ENCODE measurements around the gene SYT14.

SYT14 gene

DNA sequence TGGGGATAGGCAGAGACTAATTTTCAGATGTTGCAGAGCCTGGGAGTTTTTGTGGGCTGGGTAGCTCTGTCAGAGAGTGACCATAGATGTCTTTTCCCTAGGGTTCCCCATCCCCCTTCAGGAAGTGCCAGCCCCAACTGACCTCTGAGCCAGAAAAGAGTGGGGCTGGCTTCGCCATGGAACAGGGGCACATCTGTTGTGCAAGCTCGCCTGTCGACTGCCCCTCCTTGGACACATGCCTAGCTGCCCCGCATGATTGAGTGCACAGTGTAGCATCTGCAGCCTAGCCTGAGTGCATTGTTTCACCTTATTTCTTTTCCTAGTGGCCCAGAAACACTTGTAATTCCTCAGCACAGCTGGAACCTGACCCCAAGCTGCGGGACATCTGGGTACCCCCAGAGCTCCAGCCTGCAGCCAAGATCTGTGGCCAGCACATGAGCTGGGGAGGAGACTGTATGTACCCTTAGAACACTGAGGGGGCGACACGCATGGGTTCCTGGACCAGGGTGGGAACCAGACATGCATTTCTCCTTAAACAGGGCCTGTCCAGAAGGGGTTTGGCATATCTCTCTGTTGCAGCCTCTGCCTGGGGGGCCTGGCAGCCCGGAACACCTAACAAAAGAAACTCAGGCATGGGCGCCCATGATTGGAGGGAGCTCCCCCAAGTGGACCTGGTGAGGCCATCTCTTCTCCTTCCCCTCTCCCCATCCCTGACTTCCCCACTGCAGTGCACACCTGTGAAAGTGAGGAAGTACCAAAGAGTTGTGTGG, 55.2 kb downstream of the SYT14 start:
- Histone ChIP-seq H3K27me3 (ENCODE audit: insufficient read depth, poor library complexity, severe bottlenecking) (peaks cover 2% of the 10 kb centered on the region), H3K27ac (replicated peaks) (no peak overlapping the region), H3K4me3 (replicated peaks; ENCODE audit: insufficient read depth, low read length) (no peak overlapping the region)
- TF ChIP-seq SPI1 (IDR thresholded peaks at IDR 0.05; ENCODE audit: borderline replicate concordance, low read depth) (no peak), REST (IDR thresholded peaks at IDR 0.05; ENCODE audit: insufficient replicate concordance, low read depth) (no peak), GABPA (IDR thresholded peaks at IDR 0.05; ENCODE audit: low read depth) (no peak), POLR2AphosphoS5 (IDR thresholded peaks at IDR 0.05; ENCODE audit: low read depth) (no peak)
- TF ChIP-seq, protein P1, sequence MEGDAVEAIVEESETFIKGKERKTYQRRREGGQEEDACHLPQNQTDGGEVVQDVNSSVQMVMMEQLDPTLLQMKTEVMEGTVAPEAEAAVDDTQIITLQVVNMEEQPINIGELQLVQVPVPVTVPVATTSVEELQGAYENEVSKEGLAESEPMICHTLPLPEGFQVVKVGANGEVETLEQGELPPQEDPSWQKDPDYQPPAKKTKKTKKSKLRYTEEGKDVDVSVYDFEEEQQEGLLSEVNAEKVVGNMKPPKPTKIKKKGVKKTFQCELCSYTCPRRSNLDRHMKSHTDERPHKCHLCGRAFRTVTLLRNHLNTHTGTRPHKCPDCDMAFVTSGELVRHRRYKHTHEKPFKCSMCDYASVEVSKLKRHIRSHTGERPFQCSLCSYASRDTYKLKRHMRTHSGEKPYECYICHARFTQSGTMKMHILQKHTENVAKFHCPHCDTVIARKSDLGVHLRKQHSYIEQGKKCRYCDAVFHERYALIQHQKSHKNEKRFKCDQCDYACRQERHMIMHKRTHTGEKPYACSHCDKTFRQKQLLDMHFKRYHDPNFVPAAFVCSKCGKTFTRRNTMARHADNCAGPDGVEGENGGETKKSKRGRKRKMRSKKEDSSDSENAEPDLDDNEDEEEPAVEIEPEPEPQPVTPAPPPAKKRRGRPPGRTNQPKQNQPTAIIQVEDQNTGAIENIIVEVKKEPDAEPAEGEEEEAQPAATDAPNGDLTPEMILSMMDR (IDR thresholded peaks at IDR 0.05; ENCODE audit: insufficient read depth, low read length) = no peak
- DNase-seq (ENCODE audit: low read depth in 1 of 2, low spot score in 1 of 2) = no peak

GRCh38 chr1:209996348-209996747, 58.3 kb downstream of the SYT14 start:
- Histone ChIP-seq H3K27ac (replicated peaks) (no peak overlapping the region), H3K27me3 (ENCODE audit: insufficient read depth, poor library complexity, severe bottlenecking) (peaks cover 9% of the 10 kb centered on the region), H3K4me3 (replicated peaks; ENCODE audit: insufficient read depth, low read length) (no peak overlapping the region)
- TF ChIP-seq REST (IDR thresholded peaks at IDR 0.05; ENCODE audit: insufficient replicate concordance, low read depth) (no peak), SPI1 (IDR thresholded peaks at IDR 0.05; ENCODE audit: borderline replicate concordance, low read depth) (no peak), POLR2AphosphoS5 (IDR thresholded peaks at IDR 0.05; ENCODE audit: low read depth) (no peak), GABPA (IDR thresholded peaks at IDR 0.05; ENCODE audit: low read depth) (no peak)
- TF ChIP-seq, protein P1 (IDR thresholded peaks at IDR 0.05; ENCODE audit: insufficient read depth, low read length) = no peak
- DNase-seq (ENCODE audit: low read depth in 1 of 2, low spot score in 1 of 2) = no peak

- TF ChIP-seq, protein P1 (IDR thresholded peaks at IDR 0.05; ENCODE audit: insufficient read depth, low read length) = no peak
- TF ChIP-seq GABPA (IDR thresholded peaks at IDR 0.05; ENCODE audit: low read depth) (no peak), REST (IDR thresholded peaks at IDR 0.05; ENCODE audit: insufficient replicate concordance, low read depth) (no peak), POLR2AphosphoS5 (IDR thresholded peaks at IDR 0.05; ENCODE audit: low read depth) (no peak), SPI1 (IDR thresholded peaks at IDR 0.05; ENCODE audit: borderline replicate concordance, low read depth) (no peak)
These were observed 61.0 kb downstream of the SYT14 start for GRCh38 chr1:209999005-209999404.

More at GRCh38 chr1:209999005-209999404, 61.0 kb downstream of the SYT14 start:
- Histone ChIP-seq H3K27me3 (ENCODE audit: insufficient read depth, poor library complexity, severe bottlenecking) (peaks cover 9% of the 10 kb centered on the region), H3K4me3 (replicated peaks; ENCODE audit: insufficient read depth, low read length) (no peak overlapping the region), H3K27ac (replicated peaks) (no peak overlapping the region)
- no peak for DNase-seq (ENCODE audit: low read depth in 1 of 2, low spot score in 1 of 2)

Measured in HL-60 (cell line).